SK-N-SH (cell line): ENCODE measurements around the gene RGMA.

Source experiments
- CTCF ChIP-seq: fragments of 200-600 bp; sonication (generic); IDR thresholded peaks from 2 replicates; pipeline ENCODE4 v1.6.1; 2017; ENCODE audit warnings: antibody characterized with exemption, mild to moderate bottlenecking, moderate library complexity
- EP300 ChIP-seq, 2 experiments: IDR thresholded peaks; 2 replicates each; pipeline versions ENCODE4 v1.4.0 to v1.6.1; 2012; ENCODE audit warnings: borderline replicate concordance in 1 of 2, low read depth in 1 of 2, low read length in 1 of 2
- MAX ChIP-seq: IDR thresholded peaks from 2 replicates; pipeline ENCODE4 v1.4.0; 2012; ENCODE audit warnings: low read depth
- NRF1 ChIP-seq: IDR thresholded peaks from 2 replicates; pipeline ENCODE4 v1.6.1; 2012; ENCODE audit warnings: low read depth, mild to moderate bottlenecking, low read length
- POLR2AphosphoS5 ChIP-seq: IDR thresholded peaks from 2 replicates; pipeline ENCODE4 v1.6.1; 2012; ENCODE audit warnings: low read depth, low read length
- REST ChIP-seq: IDR thresholded peaks from 2 replicates; pipeline ENCODE4 v1.6.1; 2012; ENCODE audit warnings: mild to moderate bottlenecking, low read depth, low read length, moderate library complexity
- TAF1 ChIP-seq: IDR thresholded peaks from 2 replicates; pipeline ENCODE4 v1.6.1; 2012; ENCODE audit warnings: low read depth, mild to moderate bottlenecking, low read length, moderate library complexity, borderline replicate concordance

GRCh38 chr15:93074599-93074998 lies 14.4 kb downstream of the RGMA start:
- no peak for TF ChIP-seq CTCF
- no peak for TF ChIP-seq REST
- no peak for TF ChIP-seq TAF1
- no peak for TF ChIP-seq MAX
- TF ChIP-seq POLR2AphosphoS5 = no peak
- TF ChIP-seq EP300 (IDR thresholded peaks at IDR 0.05; ENCODE audit: borderline replicate concordance in 1 of 2, low read depth in 1 of 2, low read length in 1 of 2) = no peak
- TF ChIP-seq NRF1 = no peak
